Astrocyte (in vitro differentiated cells and primary cell): ENCODE results near the gene RIOK3.

Experiments used
- CTCF ChIP-seq: IDR thresholded peaks from 2 replicates; pipeline ENCODE4 v1.5.1; 2011; ENCODE audit warnings: low read depth, mild to moderate bottlenecking, inconsistent platforms, low read length, moderate library complexity; ENCODE audit not compliant: insufficient read depth
- EZH2 ChIP-seq: IDR thresholded peaks from 2 replicates; pipeline ENCODE4 v1.6.1; 2012; ENCODE audit warnings: mild to moderate bottlenecking, low read length, inconsistent platforms; ENCODE audit not compliant: insufficient read depth

GRCh38 chr18:23499291-23499781 lies 46.2 kb downstream of the RIOK3 start:
- no peak for TF ChIP-seq CTCF
- TF ChIP-seq EZH2 = no peak
